HepG2 (cell line): Measurements from ENCODE around the gene SCP2. TPM values are rescaled to one million over a fixed set of nuclear protein-coding genes. Genes with fewer than 3 reads are reported as not detected.
"Not testable (repeated sequence)": the region's sequence is repeated elsewhere in the genome, so short reads cannot be mapped to it uniquely, and the experiment has no call there.

ENCODE experiments used
- ATAC-seq: fragments of 200-7000 bp; cut with Tn5 transposase; 3 replicates; pipeline ENCODE4 v1.9.1; 2020; ENCODE audit warnings: mild to moderate bottlenecking, moderate library complexity
- BruUV-seq: library from RNA; stranded (reverse); fragments of 400-500 nt; replicated peaks from 2 replicates; lab custom pipeline; 2021; lab: Mats Ljungman, UMichigan
- CTCF ChIA-PET: fragments of 300-600 bp; formaldehyde crosslinking; extraction: SDS; loops from one replicate; lab custom pipeline; 2021; ENCODE audit warnings: low total read pairs, inconsistent platforms, low intra/inter-chr PET ratio; lab: Yijun Ruan, JAX
- POLR2A ChIA-PET: fragments of 350-600 bp; sonication (Branson Sonifier 250); formaldehyde crosslinking; loops from one replicate; lab custom pipeline; 2020; ENCODE audit warnings: antibody characterized with exemption, inconsistent platforms; lab: Yijun Ruan, JAX
- DNase-seq: peaks from one replicate; pipeline ENCODE4 v3.0.0-alpha.2; 2015; ENCODE audit warnings: low spot score
- FAIRE-seq: peaks from 3 replicates; lab custom pipeline; 2011; peaks lifted over from hg19 to GRCh38; lab: Jason Lieb, UNC
- H2AFZ ChIP-seq: one replicate; pipeline ENCODE4 v1.6.1; 2011; ENCODE audit warnings: low read length, inconsistent platforms
- H3K27ac ChIP-seq: fragments of 300-600 bp; 3 replicates; pipeline ENCODE4 v1.8.0; 2011; ENCODE audit warnings: mixed run types, mild to moderate bottlenecking, mixed read lengths, low read length, inconsistent platforms; ENCODE audit not compliant: insufficient read depth; ENCODE audit errors: extremely low read length
- H3K27me3 ChIP-seq, 2 experiments: fragments of 200-600 bp in 1 of 2; 2 replicates in 1 of 2; 3 replicates in 1 of 2; pipeline versions ENCODE4 v1.6.0 to v1.8.0; 2011; ENCODE audit warnings: low read length in 2 of 2, mild to moderate bottlenecking in 2 of 2, moderate library complexity in 2 of 2, inconsistent platforms in 1 of 2; ENCODE audit not compliant: insufficient read depth in 2 of 2, control insufficient read depth in 1 of 2
- H3K36me3 ChIP-seq, 2 experiments: fragments of 200-600 bp in 1 of 2; replicated peaks in 1 of 2; 2 replicates in 1 of 2; 3 replicates in 1 of 2; pipeline versions ENCODE4 v1.5.1 to v1.8.0; 2011; ENCODE audit warnings: low read length in 2 of 2, inconsistent platforms in 1 of 2; ENCODE audit not compliant: insufficient read depth in 2 of 2, control insufficient read depth in 1 of 2
- H3K4me1 ChIP-seq: 2 replicates; pipeline ENCODE4 v1.5.1; 2012; ENCODE audit warnings: low read length, inconsistent platforms; ENCODE audit not compliant: insufficient read depth
- H3K4me2 ChIP-seq: 2 replicates; pipeline ENCODE4 v1.6.0; 2011; ENCODE audit warnings: low read depth, low read length, inconsistent platforms
- H3K4me3 ChIP-seq, 3 experiments: fragments of 200-600 bp in 1 of 3; sonication (generic), shearing (Covaris generic) in 1 of 3; replicated peaks in 1 of 3; 2 replicates each; pipeline ENCODE4 v1.5.1; 2011 to 2016; ENCODE audit warnings: low read length in 3 of 3, inconsistent platforms in 2 of 3, low read depth in 2 of 3, mild to moderate bottlenecking in 2 of 3, control low read depth in 1 of 3, mixed read lengths in 1 of 3; ENCODE audit not compliant: insufficient read depth in 1 of 3
- H3K79me2 ChIP-seq: one replicate; pipeline ENCODE4 v1.6.1; 2011; ENCODE audit warnings: low read length, inconsistent platforms; ENCODE audit not compliant: insufficient read depth
- H3K9ac ChIP-seq: 2 replicates; pipeline ENCODE4 v1.6.0; 2011; ENCODE audit warnings: mild to moderate bottlenecking, low read depth, low read length, inconsistent platforms; ENCODE audit not compliant: insufficient read depth
- H3K9me3 ChIP-seq: 2 replicates; pipeline ENCODE4 v1.5.1; 2012; ENCODE audit warnings: mild to moderate bottlenecking, low read length
- H4K20me1 ChIP-seq: 2 replicates; pipeline ENCODE4 v1.6.0; 2011; ENCODE audit warnings: inconsistent platforms, mild to moderate bottlenecking, low read length, moderate library complexity; ENCODE audit not compliant: insufficient read depth
- RAD21 ChIP-seq: fragments of 450-650 bp; formaldehyde crosslinking; IDR thresholded peaks from 2 replicates; pipeline ENCODE4 v1.5.0; 2020; ENCODE audit warnings: mild to moderate bottlenecking
- STAG1 ChIP-seq: sonication (generic); formaldehyde crosslinking; IDR thresholded peaks from 2 replicates; pipeline ENCODE4 v1.4.0; 2020; ENCODE audit warnings: missing genetic modification reagents
- WIZ ChIP-seq: sonication (generic); formaldehyde crosslinking; IDR thresholded peaks from 2 replicates; pipeline ENCODE4 v1.5.1; 2020; ENCODE audit warnings: mild to moderate bottlenecking, missing genetic modification reagents
- WGBS: methylation state at CpG from one replicate; pipeline ENCODE4 v1.1.6; 2017; ENCODE audit warnings: low lambda C conversion rate; 5-methylcytosine and 5-hydroxymethylcytosine counted together
- in situ Hi-C: cut with HindIII; loops from 2 replicates; pipeline ENCODE4 v1.10.0; 2017; ENCODE audit warnings: low pct_unique_long_range_greater_than_20kb; ENCODE audit not compliant: extremely low pct_ligation_motif_present
- intact Hi-C: fragments of 100-400 bp; cut with micrococcal nuclease; formaldehyde crosslinking; loops from one replicate; pipeline ENCODE4 v1.10.0; 2022; ENCODE audit not compliant: unreplicated experiment
- polyA plus RNA-seq, 8 experiments: library from polyadenylated mRNA; depleted of rRNA in 3 of 8; stranded (reverse) in 7 of 8; unstranded in 1 of 8; fragments of >200 nt; fragmentation: Illumina TruSeq in 4 of 8; extraction: Trizol in 4 of 8; gene quantifications; 2 replicates each; pipeline versions ENCODE4 v1.2.1 to v1.2.3, GENCODE V29; 2011 to 2016; ENCODE audit warnings: low read depth in 4 of 8, missing spikeins in 1 of 8, mixed read lengths in 1 of 8; ENCODE audit not compliant: insufficient read depth in 1 of 8
- total RNA-seq, 5 experiments: library from RNA; depleted of rRNA; stranded (reverse); fragments of >200 nt; fragmentation: Illumina TruSeq; extraction: Trizol; gene quantifications; 2 replicates each; pipeline ENCODE4 v1.2.3, GENCODE V29; 2016; ENCODE audit warnings: low read depth in 1 of 5
- TF ChIP-seq, protein P1 (sequence below): sonication (generic); formaldehyde crosslinking; IDR thresholded peaks from 2 replicates; pipeline ENCODE4 v1.5.0; 2020; ENCODE audit warnings: mild to moderate bottlenecking, missing genetic modification reagents
- TF ChIP-seq, protein P2 (sequence below): sonication (generic); formaldehyde crosslinking; IDR thresholded peaks from 2 replicates; pipeline ENCODE4 v1.5.0; 2020; ENCODE audit warnings: mild to moderate bottlenecking, missing genetic modification reagents, moderate library complexity

Gene SCP2
- total and polyA plus RNA-seq, 2 of the 13 experiments (the other 11 are each of a cell fraction or from before 2014, with no cell fraction given), result 59.0 to 133 TPM

DNA sequence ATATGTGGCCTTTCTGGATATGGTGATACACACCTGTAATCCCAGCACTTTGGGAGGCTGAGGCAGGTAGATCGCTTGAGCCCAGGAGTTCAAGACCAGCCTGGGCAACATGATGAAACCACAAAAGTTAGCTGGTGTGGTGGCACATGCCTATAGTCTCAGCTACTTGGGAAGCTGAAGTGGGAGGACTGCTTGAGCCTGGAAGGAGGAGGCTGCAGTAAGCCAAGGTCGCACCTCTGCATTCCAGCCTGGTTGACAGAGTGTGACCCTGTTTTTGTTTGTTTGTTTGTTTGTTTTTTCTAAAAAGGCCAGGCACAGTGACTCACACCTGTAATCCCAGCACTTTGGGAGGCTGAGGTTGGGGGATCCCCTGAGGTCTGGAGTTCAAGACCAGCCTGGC lies 42.2 kb downstream of the SCP2 start:
- H3K79me2 ChIP-seq, in situ Hi-C loops, H2AFZ ChIP-seq, H3K4me1 ChIP-seq, H3K9ac ChIP-seq, H3K27ac ChIP-seq, H3K36me3 ChIP-seq, H3K27me3 ChIP-seq, H3K4me3 ChIP-seq, FAIRE-seq, H3K4me2 ChIP-seq, H4K20me1 ChIP-seq, H3K9me3 ChIP-seq, BruUV-seq, DNase-seq, POLR2A ChIA-PET, ATAC-seq, intact Hi-C loops: not testable (repeated sequence)
- CTCF ChIA-PET, result interaction anchor here (2.4 kb wide), 1 partner anchor 64 kb away, joined by 12 read pairs; no protein-coding TSS in a partner anchor
- 100% methylated on average over 2 of the region's 2 CpGs for WGBS

DNA sequence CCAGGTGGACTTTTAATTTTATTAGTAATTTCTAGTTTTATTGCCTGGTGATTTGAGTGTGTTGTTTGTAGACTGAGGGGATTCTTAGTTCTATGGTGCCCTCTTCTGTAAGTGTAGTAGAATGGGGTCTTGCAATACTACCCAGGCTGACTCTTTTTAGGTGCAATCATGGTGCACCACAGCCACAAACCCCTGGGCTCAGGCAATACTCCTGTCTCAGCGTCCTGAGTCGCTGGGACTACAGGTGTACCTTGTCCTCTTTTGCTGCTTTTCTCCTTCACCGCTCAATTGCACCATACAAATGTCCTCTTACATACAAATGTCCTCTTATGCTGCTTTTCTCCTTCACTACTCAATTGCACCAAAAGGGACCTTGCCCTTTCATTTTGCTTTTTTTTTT lies 43.1 kb downstream of the SCP2 start:
- Histone ChIP-seq H2AFZ (no peak overlapping the region), H3K36me3 (peaks cover 0 to 5% of the 10 kb centered on the region in 2 experiments; a peak in 1 of 5 replicates), H3K9ac (no peak overlapping the region), H3K4me2 (no peak overlapping the region), H3K4me1 (0 out of 2 replicates have a peak, but pooled peaks cover 4% of the 10 kb centered on the region), H3K4me3 (no peak overlapping the region), H3K27me3 (no peaks in the 10 kb centered on the region)
- FAIRE-seq (no peak), DNase-seq (peak; percentile 44)
- CTCF ChIA-PET, result interaction anchor here (2.4 kb wide), 1 partner anchor 65 kb away, joined by 12 read pairs; no protein-coding TSS in a partner anchor
- in situ Hi-C loops, result no loop called here
- TF ChIP-seq WIZ (CRISPR knock-in tag) (no peak), RAD21 (CRISPR knock-in tag) (0 out of 2 replicates have a peak, but pooled peaks have one; percentile 40), STAG1 (CRISPR knock-in tag) (peak; percentile 72)
- TF ChIP-seq, protein P1, sequence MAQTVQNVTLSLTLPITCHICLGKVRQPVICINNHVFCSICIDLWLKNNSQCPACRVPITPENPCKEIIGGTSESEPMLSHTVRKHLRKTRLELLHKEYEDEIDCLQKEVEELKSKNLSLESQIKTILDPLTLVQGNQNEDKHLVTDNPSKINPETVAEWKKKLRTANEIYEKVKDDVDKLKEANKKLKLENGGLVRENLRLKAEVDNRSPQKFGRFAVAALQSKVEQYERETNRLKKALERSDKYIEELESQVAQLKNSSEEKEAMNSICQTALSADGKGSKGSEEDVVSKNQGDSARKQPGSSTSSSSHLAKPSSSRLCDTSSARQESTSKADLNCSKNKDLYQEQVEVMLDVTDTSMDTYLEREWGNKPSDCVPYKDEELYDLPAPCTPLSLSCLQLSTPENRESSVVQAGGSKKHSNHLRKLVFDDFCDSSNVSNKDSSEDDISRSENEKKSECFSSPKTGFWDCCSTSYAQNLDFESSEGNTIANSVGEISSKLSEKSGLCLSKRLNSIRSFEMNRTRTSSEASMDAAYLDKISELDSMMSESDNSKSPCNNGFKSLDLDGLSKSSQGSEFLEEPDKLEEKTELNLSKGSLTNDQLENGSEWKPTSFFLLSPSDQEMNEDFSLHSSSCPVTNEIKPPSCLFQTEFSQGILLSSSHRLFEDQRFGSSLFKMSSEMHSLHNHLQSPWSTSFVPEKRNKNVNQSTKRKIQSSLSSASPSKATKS (CRISPR knock-in tag), result no peak
- TF ChIP-seq, protein P2, sequence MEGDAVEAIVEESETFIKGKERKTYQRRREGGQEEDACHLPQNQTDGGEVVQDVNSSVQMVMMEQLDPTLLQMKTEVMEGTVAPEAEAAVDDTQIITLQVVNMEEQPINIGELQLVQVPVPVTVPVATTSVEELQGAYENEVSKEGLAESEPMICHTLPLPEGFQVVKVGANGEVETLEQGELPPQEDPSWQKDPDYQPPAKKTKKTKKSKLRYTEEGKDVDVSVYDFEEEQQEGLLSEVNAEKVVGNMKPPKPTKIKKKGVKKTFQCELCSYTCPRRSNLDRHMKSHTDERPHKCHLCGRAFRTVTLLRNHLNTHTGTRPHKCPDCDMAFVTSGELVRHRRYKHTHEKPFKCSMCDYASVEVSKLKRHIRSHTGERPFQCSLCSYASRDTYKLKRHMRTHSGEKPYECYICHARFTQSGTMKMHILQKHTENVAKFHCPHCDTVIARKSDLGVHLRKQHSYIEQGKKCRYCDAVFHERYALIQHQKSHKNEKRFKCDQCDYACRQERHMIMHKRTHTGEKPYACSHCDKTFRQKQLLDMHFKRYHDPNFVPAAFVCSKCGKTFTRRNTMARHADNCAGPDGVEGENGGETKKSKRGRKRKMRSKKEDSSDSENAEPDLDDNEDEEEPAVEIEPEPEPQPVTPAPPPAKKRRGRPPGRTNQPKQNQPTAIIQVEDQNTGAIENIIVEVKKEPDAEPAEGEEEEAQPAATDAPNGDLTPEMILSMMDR (CRISPR knock-in tag), result peak; percentile 59
- TF ChIP-seq, all 625 proteins: peak for 3
- intact Hi-C loops, result loop anchor here (1.0 kb wide), 1 partner anchor 65 kb away; no protein-coding TSS in a partner anchor
- POLR2A ChIA-PET, result no interaction called here
- BruUV-seq, result no TSS peak
- H3K27ac ChIP-seq, result no peak overlapping the region
- no peaks in the 10 kb centered on the region for H3K9me3 ChIP-seq
- H4K20me1 ChIP-seq, result no peaks in the 10 kb centered on the region
- peak; percentile 75 for ATAC-seq
- H3K79me2 ChIP-seq, result no peaks in the 10 kb centered on the region
- 37% methylated on average over 3 of the region's 3 CpGs for whole genome bisulfite sequencing
